GM12892 (cell line): ENCODE data around the gene DOCK7.

Experiments
- POLR2A ChIP-seq: IDR thresholded peaks from 2 replicates; pipeline ENCODE4 v1.6.1; 2011; ENCODE audit warnings: low read depth, low read length, control low read depth
- POLR2AphosphoS5 ChIP-seq: IDR thresholded peaks from 2 replicates; pipeline ENCODE4 v1.6.1; 2011; ENCODE audit warnings: low read depth, low read length, control low read depth

GRCh38 chr1:62425041-62425440 is 263.1 kb downstream of the DOCK7 start:
- no peak for TF ChIP-seq POLR2A
- no peak for TF ChIP-seq POLR2AphosphoS5
